Measurements from ENCODE around the gene RBFA.
"Not testable (repeated sequence)": the region's sequence is repeated elsewhere in the genome, so short reads cannot be mapped to it uniquely, and the experiment has no call there.

Gene RBFA

GRCh38 chr18:80034068-80034851 lies at the start of gene RBFA:
Gene RBFA (plus strand): TSS chr18:80034434. CDS start chr18:80034496, 62 bp downstream.
- DNase-seq = peak; percentile 98

- DNase-seq = no peak
Measured at GRCh38 chr18:79985172-79985571, 49.1 kb upstream of the RBFA start.

- no peak for DNase-seq
Measured at GRCh38 chr18:79986726-79987125, 47.5 kb upstream of the RBFA start.

GRCh38 chr18:79987566-79987965 lies 46.7 kb upstream of the RBFA start:
- DNase-seq = no peak

GRCh38 chr18:79988071-79988450 lies 46.2 kb upstream of the RBFA start:
- DNase-seq = peak; percentile 24

- DNase-seq = peak; percentile 83
Measured at GRCh38 chr18:79988451-79989194, 45.6 kb upstream of the RBFA start, which contains the start of gene TXNL4A. Gene TXNL4A (minus strand): TSS chr18:79988563. CDS start chr18:79988392, 171 bp downstream.

GRCh38 chr18:79989195-79989497 lies 45.1 kb upstream of the RBFA start:
- DNase-seq = no peak

GRCh38 chr18:79991494-79991893 lies 42.7 kb upstream of the RBFA start:
- no peak for DNase-seq

- DNase-seq = not testable (repeated sequence)
Measured at GRCh38 chr18:79999701-80000100, 34.5 kb upstream of the RBFA start.

- no peak for DNase-seq
Measured at GRCh38 chr18:80000877-80001276, 33.4 kb upstream of the RBFA start.

GRCh38 chr18:80002468-80002867 lies 31.8 kb upstream of the RBFA start:
- DNase-seq = no peak

- no peak for DNase-seq
Measured at GRCh38 chr18:80004600-80005342, 29.5 kb upstream of the RBFA start.

- no peak for DNase-seq
Measured at GRCh38 chr18:80006724-80007123, 27.5 kb upstream of the RBFA start.

GRCh38 chr18:80009661-80010550 lies 24.3 kb upstream of the RBFA start:
- peak; percentile 95 for DNase-seq

GRCh38 chr18:80010551-80010906 lies 23.7 kb upstream of the RBFA start:
- no peak for DNase-seq

GRCh38 chr18:80011496-80012137 lies 22.6 kb upstream of the RBFA start:
- not testable (repeated sequence) for DNase-seq

- DNase-seq = no peak
Measured at GRCh38 chr18:80012714-80013113, 21.5 kb upstream of the RBFA start.

- no peak for DNase-seq
Measured at GRCh38 chr18:80022613-80023012, 11.6 kb upstream of the RBFA start.

GRCh38 chr18:80023173-80023572 lies 11.1 kb upstream of the RBFA start:
- no peak for DNase-seq

GRCh38 chr18:80026363-80026762 lies 7.9 kb upstream of the RBFA start:
- no peak for DNase-seq

GRCh38 chr18:80027719-80028118 lies 6.5 kb upstream of the RBFA start:
- DNase-seq = peak; percentile 60

- DNase-seq = no peak
Measured at GRCh38 chr18:80029690-80030089, 4.5 kb upstream of the RBFA start.
